Measurements from ENCODE around the gene ZNF343.

Gene ZNF343

GRCh38 chr20:2470423-2471193 lies 38.1 kb downstream of the ZNF343 start, which contains the start of gene SNRPB:
SNRPB (minus strand) TSS chr20:2470789; CDS start chr20:2470690, 99 bp downstream.
- peak; percentile 100 for DNase-seq

- DNase-seq, result peak; percentile 72
Measured at GRCh38 chr20:2469991-2470422, 38.7 kb downstream of the ZNF343 start.

- DNase-seq, result no peak
Measured at GRCh38 chr20:2468581-2469407, 39.9 kb downstream of the ZNF343 start.

- DNase-seq, result no peak
Measured at GRCh38 chr20:2467412-2467811, 41.3 kb downstream of the ZNF343 start.

GRCh38 chr20:2465100-2465499 lies 43.6 kb downstream of the ZNF343 start:
- DNase-seq, result no peak

- no peak for DNase-seq
Measured at GRCh38 chr20:2463616-2464365, 44.9 kb downstream of the ZNF343 start.

- no peak for DNase-seq
Measured at GRCh38 chr20:2462484-2462883, 46.2 kb downstream of the ZNF343 start.

GRCh38 chr20:2460752-2461424 lies 47.8 kb downstream of the ZNF343 start:
- DNase-seq, result no peak

GRCh38 chr20:2459981-2460751 lies 48.5 kb downstream of the ZNF343 start:
- DNase-seq, result no peak

GRCh38 chr20:2458919-2459499 lies 49.7 kb downstream of the ZNF343 start:
- no peak for DNase-seq

GRCh38 chr20:2455771-2456497 lies 52.8 kb downstream of the ZNF343 start:
- no peak for DNase-seq

- DNase-seq, result no peak
Measured at GRCh38 chr20:2453792-2454191, 54.9 kb downstream of the ZNF343 start.

GRCh38 chr20:2451939-2452732 lies 56.6 kb downstream of the ZNF343 start:
- peak; percentile 80 for DNase-seq

GRCh38 chr20:2451422-2451821 lies 57.3 kb downstream of the ZNF343 start:
- no peak for DNase-seq

GRCh38 chr20:2449386-2449785 lies 59.3 kb downstream of the ZNF343 start:
- DNase-seq, result no peak

GRCh38 chr20:2446845-2447244 lies 61.9 kb downstream of the ZNF343 start:
- no peak for DNase-seq
